Loucy (cell line): ENCODE data around the gene PRR12.
A peak's percentile ranks its signal among the peaks of the same experiment; 100 is the strongest.

Experiments
- H2AFZ ChIP-seq: fragments of 200-600 bp; sonication (generic); 2 replicates; pipeline ENCODE4 v1.6.0; 2016; ENCODE audit warnings: antibody characterized with exemption, mild to moderate bottlenecking, low read length, moderate library complexity
- H3F3A ChIP-seq: fragments of 200-600 bp; 2 replicates; pipeline ENCODE4 v1.6.0; 2016; ENCODE audit warnings: antibody characterized with exemption, low read depth, mild to moderate bottlenecking
- H3K27me3 ChIP-seq: fragments of 200-600 bp; sonication (generic); 2 replicates; pipeline ENCODE4 v1.6.1; 2014; ENCODE audit warnings: low read length, mild to moderate bottlenecking; ENCODE audit not compliant: insufficient read depth, poor library complexity, severe bottlenecking
- H3K36me3 ChIP-seq: fragments of 200-600 bp; sonication (generic); 2 replicates; pipeline ENCODE4 v1.6.1; 2016; ENCODE audit warnings: low read length; ENCODE audit not compliant: insufficient read depth
- H3K4me1 ChIP-seq: fragments of 200-600 bp; sonication (generic); 2 replicates; pipeline ENCODE4 v1.5.1; 2014; ENCODE audit warnings: low read length, mild to moderate bottlenecking; ENCODE audit not compliant: insufficient read depth, poor library complexity, severe bottlenecking
- H3K4me2 ChIP-seq: fragments of 200-600 bp; sonication (generic); 2 replicates; pipeline ENCODE4 v1.6.0; 2014; ENCODE audit warnings: antibody characterized with exemption, low read length, low read depth, mild to moderate bottlenecking; ENCODE audit not compliant: poor library complexity, severe bottlenecking
- H3K4me3 ChIP-seq: fragments of 200-600 bp; sonication (generic); 2 replicates; pipeline ENCODE4 v1.5.1; 2014; ENCODE audit warnings: low read length, mild to moderate bottlenecking, mixed read lengths; ENCODE audit not compliant: poor library complexity, severe bottlenecking
- H3K79me2 ChIP-seq: fragments of 200-600 bp; sonication (generic); 2 replicates; pipeline ENCODE4 v1.6.1; 2014; ENCODE audit warnings: low read length; ENCODE audit not compliant: insufficient read depth
- H3K9ac ChIP-seq: fragments of 200-600 bp; sonication (generic); 2 replicates; pipeline ENCODE4 v1.6.0; 2014; ENCODE audit warnings: mild to moderate bottlenecking, low read depth, low read length, moderate library complexity; ENCODE audit not compliant: poor library complexity, severe bottlenecking
- H3K9me2 ChIP-seq: fragments of 200-600 bp; sonication (generic); replicated peaks from 2 replicates; pipeline ENCODE4 v1.6.1; 2016; ENCODE audit warnings: low read depth, low read length, mixed read lengths
- H3K9me3 ChIP-seq: fragments of 200-600 bp; sonication (generic); 2 replicates; pipeline ENCODE4 v1.6.1; 2014; ENCODE audit warnings: mild to moderate bottlenecking, antibody characterized with exemption, low read length, low read depth; ENCODE audit not compliant: insufficient read depth
- H4K20me1 ChIP-seq: fragments of 200-600 bp; sonication (generic); 2 replicates; pipeline ENCODE4 v1.6.0; 2014; ENCODE audit warnings: antibody characterized with exemption, low read length, mild to moderate bottlenecking; ENCODE audit not compliant: insufficient read depth, poor library complexity, severe bottlenecking
- EZH2phosphoT487 ChIP-seq: fragments of 200-600 bp; IDR thresholded peaks from 2 replicates; pipeline ENCODE4 v1.6.1; 2018; ENCODE audit warnings: antibody characterized with exemption, mild to moderate bottlenecking, moderate library complexity, borderline replicate concordance
- TF ChIP-seq, protein P1 (sequence below): fragments of 200-600 bp; sonication (generic); conservative IDR thresholded peaks from 2 replicates; pipeline ENCODE4 v1.5.1; 2014; ENCODE audit warnings: mild to moderate bottlenecking, antibody characterized with exemption, low read length

The PRR12 gene

DNA sequence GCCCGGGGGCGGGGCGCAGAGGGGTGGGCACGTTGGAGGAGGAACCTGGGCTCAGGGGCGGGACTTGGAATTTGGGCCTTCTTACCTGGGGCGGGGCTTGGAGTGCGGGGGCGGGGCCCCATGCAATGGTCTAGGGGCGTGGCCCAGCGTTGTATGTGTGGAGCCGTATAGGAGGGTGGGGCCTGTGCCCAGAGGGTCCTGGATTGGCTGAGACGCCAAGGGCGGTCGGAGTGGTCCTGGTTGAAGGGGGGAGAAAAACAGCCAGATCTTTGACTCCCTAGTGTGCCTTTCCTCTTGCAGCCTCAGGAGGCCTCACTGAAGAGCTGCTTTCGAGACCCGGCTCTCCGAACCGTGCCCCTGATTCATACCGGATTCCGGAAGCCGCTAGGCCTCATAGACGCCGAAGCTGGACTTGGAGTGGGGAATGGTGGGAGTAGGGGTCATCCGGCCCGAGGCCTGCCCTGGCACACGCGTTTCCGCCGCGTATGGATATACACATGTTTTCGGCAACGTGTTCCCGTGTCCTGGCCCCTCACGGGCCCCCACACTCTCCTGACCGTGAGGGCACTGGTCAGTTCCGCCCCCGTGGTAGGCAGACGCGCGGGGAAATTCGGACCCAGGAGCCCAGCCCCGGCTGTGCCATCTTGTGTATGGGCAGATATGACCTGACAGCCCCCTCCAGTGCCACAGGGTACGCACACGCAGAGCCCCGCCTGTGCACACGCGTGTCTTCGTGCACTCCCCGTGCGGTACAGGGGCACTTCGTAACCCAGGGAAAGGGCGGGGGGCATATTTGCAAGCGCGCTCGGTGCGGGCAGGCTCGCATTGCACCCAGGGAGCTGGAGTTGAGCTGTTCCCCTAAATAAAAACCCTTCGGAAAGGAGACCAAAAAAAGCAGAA lies 661 bp upstream of the PRR12 start:
- H3K27me3 ChIP-seq = peaks cover 5% of the 10 kb centered on the region
- peak overlapping the region; percentile 91 for H3K4me3 ChIP-seq
- peaks cover 10% of the 10 kb centered on the region; the same call in 1 of the 2 replicates for H3K36me3 ChIP-seq
- H3K4me2 ChIP-seq = peak overlapping the region; percentile 94
- peak overlapping the region; percentile 75 for H2AFZ ChIP-seq
- peaks cover 38% of the 10 kb centered on the region for H3K79me2 ChIP-seq
- H3K9me3 ChIP-seq = no peaks in the 10 kb centered on the region
- H3K9ac ChIP-seq = peak overlapping the region; percentile 99
- peaks cover 20% of the 10 kb centered on the region for H3K4me1 ChIP-seq
- TF ChIP-seq, protein P1, sequence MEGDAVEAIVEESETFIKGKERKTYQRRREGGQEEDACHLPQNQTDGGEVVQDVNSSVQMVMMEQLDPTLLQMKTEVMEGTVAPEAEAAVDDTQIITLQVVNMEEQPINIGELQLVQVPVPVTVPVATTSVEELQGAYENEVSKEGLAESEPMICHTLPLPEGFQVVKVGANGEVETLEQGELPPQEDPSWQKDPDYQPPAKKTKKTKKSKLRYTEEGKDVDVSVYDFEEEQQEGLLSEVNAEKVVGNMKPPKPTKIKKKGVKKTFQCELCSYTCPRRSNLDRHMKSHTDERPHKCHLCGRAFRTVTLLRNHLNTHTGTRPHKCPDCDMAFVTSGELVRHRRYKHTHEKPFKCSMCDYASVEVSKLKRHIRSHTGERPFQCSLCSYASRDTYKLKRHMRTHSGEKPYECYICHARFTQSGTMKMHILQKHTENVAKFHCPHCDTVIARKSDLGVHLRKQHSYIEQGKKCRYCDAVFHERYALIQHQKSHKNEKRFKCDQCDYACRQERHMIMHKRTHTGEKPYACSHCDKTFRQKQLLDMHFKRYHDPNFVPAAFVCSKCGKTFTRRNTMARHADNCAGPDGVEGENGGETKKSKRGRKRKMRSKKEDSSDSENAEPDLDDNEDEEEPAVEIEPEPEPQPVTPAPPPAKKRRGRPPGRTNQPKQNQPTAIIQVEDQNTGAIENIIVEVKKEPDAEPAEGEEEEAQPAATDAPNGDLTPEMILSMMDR = peak; percentile 27; the same call in 1 of the 2 replicates
- no peak for TF ChIP-seq EZH2phosphoT487
- H3F3A ChIP-seq = peaks cover 14% of the 10 kb centered on the region; the same call in 1 of the 2 replicates
- no peaks in the 10 kb centered on the region for H3K9me2 ChIP-seq
- peaks cover 34% of the 10 kb centered on the region for H4K20me1 ChIP-seq

DNA sequence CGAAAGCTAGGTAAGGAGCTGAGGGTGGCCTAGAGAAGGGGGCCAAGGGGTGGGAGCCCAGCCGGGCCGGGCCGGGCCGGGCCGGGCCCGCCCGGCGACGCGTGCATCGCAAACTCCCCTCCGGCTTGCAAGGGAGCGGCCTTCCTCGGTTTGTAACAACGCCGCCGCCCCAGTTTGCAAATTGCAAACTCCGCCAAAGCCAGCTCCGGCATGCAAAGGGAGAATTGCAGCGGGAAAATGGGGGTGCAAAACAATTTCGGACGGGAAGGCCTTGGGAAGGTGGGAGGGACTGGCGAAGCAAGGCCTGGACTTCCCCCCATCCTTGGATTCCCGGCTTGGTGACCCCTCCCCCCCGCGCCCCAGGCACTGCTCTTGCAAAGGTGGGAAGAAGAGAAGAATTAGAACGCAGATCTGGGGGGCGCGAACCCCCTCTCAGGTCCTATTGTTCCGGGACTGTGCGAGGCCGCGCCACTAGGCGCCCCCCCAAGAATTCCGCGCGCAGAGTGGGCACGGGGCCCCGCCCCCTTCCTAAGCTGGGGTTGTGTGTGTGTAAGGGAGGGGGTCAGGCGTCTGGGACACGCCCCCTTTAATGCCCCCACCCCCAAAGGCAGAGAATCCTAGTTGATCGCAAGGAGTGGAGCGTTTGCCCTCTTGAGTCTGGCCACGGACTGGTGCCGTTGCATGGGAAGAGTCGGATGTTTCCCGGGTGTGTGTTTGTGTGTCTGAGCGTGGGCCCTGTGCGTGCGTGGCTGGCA lies 926 bp downstream of the PRR12 start:
- Histone ChIP-seq H3K27me3 (peaks cover 5% of the 10 kb centered on the region), H3K4me3 (peak overlapping the region; percentile 91), H3K9me3 (no peaks in the 10 kb centered on the region), H3K36me3 (peaks cover 22% of the 10 kb centered on the region; the same call in 1 of the 2 replicates), H3K9me2 (no peaks in the 10 kb centered on the region), H3K4me2 (peak overlapping the region; percentile 77), H3K4me1 (peaks cover 20% of the 10 kb centered on the region), H3F3A (peaks cover 14% of the 10 kb centered on the region; the same call in 1 of the 2 replicates), H2AFZ (peak overlapping the region; percentile 24; the same call in 1 of the 2 replicates), H3K79me2 (peaks cover 48% of the 10 kb centered on the region), H3K9ac (peak overlapping the region; percentile 99), H4K20me1 (peaks cover 49% of the 10 kb centered on the region)
- no peak for TF ChIP-seq EZH2phosphoT487
- TF ChIP-seq, protein P1 = no peak

DNA sequence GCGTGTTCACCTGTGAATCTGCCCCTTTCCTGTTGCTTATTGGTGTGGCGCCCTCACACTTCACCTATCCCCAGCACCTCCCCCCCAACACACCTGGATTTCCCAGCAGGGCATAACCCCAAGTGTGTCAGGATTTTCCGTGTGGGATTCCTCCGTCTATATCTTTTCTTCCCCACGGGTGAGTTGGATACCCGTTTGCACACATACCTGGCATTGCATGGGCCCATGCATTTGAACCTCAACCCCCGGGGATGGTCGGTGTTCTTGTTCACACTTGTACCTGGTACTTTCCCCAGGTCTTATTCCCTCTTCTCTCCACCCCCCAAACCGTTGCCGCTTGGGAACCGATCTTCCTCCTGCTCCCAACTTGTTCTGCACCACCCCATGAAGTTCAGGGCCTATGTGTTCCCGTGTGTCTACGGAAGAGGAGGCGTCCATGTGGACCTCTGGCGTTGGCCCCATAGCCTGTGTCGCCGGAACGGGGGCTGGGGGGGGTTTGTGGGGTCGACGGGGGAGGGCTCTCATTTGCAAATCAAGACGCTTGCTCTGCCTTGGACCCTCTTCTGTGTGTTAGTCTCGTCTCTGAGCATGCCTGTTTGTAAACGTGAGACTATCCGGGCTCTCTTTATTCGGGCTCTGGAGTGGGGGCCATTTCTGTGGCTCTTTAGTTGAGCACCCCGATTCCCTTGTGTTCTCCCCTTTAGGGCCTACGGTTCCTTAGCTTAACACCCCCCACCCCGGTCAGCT lies 1.7 kb downstream of the PRR12 start:
- peaks cover 20% of the 10 kb centered on the region for H3K4me1 ChIP-seq
- TF ChIP-seq EZH2phosphoT487 = no peak
- TF ChIP-seq, protein P1 = no peak
- no peak overlapping the region for H2AFZ ChIP-seq
- peaks cover 14% of the 10 kb centered on the region; the same call in 1 of the 2 replicates for H3F3A ChIP-seq
- no peaks in the 10 kb centered on the region for H3K9me3 ChIP-seq
- H3K79me2 ChIP-seq = peaks cover 48% of the 10 kb centered on the region
- H3K4me3 ChIP-seq = peak overlapping the region; percentile 91
- H3K27me3 ChIP-seq = peaks cover 5% of the 10 kb centered on the region
- peaks cover 54% of the 10 kb centered on the region for H4K20me1 ChIP-seq
- peaks cover 29% of the 10 kb centered on the region; the same call in 1 of the 2 replicates for H3K36me3 ChIP-seq
- H3K9ac ChIP-seq = peak overlapping the region; percentile 99
- H3K9me2 ChIP-seq = no peaks in the 10 kb centered on the region
- H3K4me2 ChIP-seq = peak overlapping the region; percentile 77
